Measurements from ENCODE around the gene SLC47A1.

SLC47A1 gene

GRCh38 chr17:19570544-19571062, 36.9 kb downstream of the SLC47A1 start:
- no peak for ATAC-seq

GRCh38 chr17:19573075-19573474, 39.4 kb downstream of the SLC47A1 start:
- no peak for TF ChIP-seq ZNF8 (CRISPR knock-in tag; IDR thresholded peaks at IDR 0.05)
- no peak for TF ChIP-seq OSR1 (CRISPR knock-in tag; IDR thresholded peaks at IDR 0.05)
- TF ChIP-seq ZNF70 (CRISPR knock-in tag; IDR thresholded peaks at IDR 0.05), result no peak
- TF ChIP-seq CSRNP3 (CRISPR knock-in tag; IDR thresholded peaks at IDR 0.05), result no peak
- TF ChIP-seq ESRRG (CRISPR knock-in tag; IDR thresholded peaks at IDR 0.05), result no peak
- TF ChIP-seq SNAI2 (CRISPR knock-in tag; IDR thresholded peaks at IDR 0.05), result no peak

More at GRCh38 chr17:19570544-19571062, 36.9 kb downstream of the SLC47A1 start:
- TF ChIP-seq CSRNP3 (CRISPR knock-in tag; IDR thresholded peaks at IDR 0.05), result no peak
- no peak for TF ChIP-seq ZFP3 (CRISPR knock-in tag; IDR thresholded peaks at IDR 0.05)
- no peak for TF ChIP-seq ESRRG (CRISPR knock-in tag; IDR thresholded peaks at IDR 0.05)
- TF ChIP-seq TOX (CRISPR knock-in tag; IDR thresholded peaks at IDR 0.05; ENCODE audit: borderline replicate concordance), result no peak
- TF ChIP-seq PPARA (CRISPR knock-in tag; IDR thresholded peaks at IDR 0.05; ENCODE audit: borderline replicate concordance), result no peak
- TF ChIP-seq ZNF565 (CRISPR knock-in tag; conservative IDR thresholded peaks at IDR 0.05; ENCODE audit: low read depth), result no peak
- TF ChIP-seq PATZ1 (CRISPR knock-in tag; IDR thresholded peaks at IDR 0.05; ENCODE audit: borderline replicate concordance), result no peak
- no peak for TF ChIP-seq SNAI2 (CRISPR knock-in tag; IDR thresholded peaks at IDR 0.05)
- no peak for TF ChIP-seq CSDC2 (CRISPR knock-in tag; IDR thresholded peaks at IDR 0.05)
- TF ChIP-seq ISL1 (CRISPR knock-in tag; IDR thresholded peaks at IDR 0.05), result no peak
- no peak for TF ChIP-seq GLIS3 (CRISPR knock-in tag; IDR thresholded peaks at IDR 0.05)
- TF ChIP-seq, protein P1, sequence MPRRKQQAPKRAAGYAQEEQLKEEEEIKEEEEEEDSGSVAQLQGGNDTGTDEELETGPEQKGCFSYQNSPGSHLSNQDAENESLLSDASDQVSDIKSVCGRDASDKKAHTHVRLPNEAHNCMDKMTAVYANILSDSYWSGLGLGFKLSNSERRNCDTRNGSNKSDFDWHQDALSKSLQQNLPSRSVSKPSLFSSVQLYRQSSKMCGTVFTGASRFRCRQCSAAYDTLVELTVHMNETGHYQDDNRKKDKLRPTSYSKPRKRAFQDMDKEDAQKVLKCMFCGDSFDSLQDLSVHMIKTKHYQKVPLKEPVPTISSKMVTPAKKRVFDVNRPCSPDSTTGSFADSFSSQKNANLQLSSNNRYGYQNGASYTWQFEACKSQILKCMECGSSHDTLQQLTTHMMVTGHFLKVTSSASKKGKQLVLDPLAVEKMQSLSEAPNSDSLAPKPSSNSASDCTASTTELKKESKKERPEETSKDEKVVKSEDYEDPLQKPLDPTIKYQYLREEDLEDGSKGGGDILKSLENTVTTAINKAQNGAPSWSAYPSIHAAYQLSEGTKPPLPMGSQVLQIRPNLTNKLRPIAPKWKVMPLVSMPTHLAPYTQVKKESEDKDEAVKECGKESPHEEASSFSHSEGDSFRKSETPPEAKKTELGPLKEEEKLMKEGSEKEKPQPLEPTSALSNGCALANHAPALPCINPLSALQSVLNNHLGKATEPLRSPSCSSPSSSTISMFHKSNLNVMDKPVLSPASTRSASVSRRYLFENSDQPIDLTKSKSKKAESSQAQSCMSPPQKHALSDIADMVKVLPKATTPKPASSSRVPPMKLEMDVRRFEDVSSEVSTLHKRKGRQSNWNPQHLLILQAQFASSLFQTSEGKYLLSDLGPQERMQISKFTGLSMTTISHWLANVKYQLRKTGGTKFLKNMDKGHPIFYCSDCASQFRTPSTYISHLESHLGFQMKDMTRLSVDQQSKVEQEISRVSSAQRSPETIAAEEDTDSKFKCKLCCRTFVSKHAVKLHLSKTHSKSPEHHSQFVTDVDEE (CRISPR knock-in tag; IDR thresholded peaks at IDR 0.05), result no peak
- TF ChIP-seq RARB (CRISPR knock-in tag; IDR thresholded peaks at IDR 0.05), result no peak
- no peak for TF ChIP-seq ZNF70 (CRISPR knock-in tag; IDR thresholded peaks at IDR 0.05)
- no peak for TF ChIP-seq BACH2 (CRISPR knock-in tag; IDR thresholded peaks at IDR 0.05; ENCODE audit: borderline replicate concordance)
- no peak for TF ChIP-seq ZFP30 (CRISPR knock-in tag; IDR thresholded peaks at IDR 0.05)

DNA sequence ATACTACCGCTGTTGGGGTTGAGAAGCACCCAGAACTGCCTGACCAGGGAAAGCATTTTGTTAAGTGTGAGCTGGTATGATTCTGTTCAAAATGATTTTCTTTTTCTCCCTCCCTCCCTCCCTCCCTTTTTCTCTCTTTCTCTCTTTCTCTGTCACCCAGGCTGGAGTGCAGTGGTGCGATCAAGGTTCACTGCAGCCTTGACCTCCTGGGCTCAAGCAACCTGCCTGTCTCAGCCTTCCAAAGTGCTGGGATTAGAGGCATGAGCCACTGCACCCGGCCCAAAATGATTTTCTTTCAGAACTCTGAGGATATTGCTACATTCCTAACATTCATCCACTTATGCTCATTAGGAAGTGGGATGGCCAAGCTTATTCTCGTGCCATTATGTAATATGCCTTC, 41.3 kb downstream of the SLC47A1 start:
- no peak for ATAC-seq
- TF ChIP-seq CSRNP3 (CRISPR knock-in tag; IDR thresholded peaks at IDR 0.05) (no peak), POU6F1 (CRISPR knock-in tag; IDR thresholded peaks at IDR 0.05; ENCODE audit: borderline replicate concordance, low read depth) (no peak), GLIS3 (CRISPR knock-in tag; IDR thresholded peaks at IDR 0.05) (no peak), ZNF565 (CRISPR knock-in tag; conservative IDR thresholded peaks at IDR 0.05; ENCODE audit: low read depth) (no peak), TOX (CRISPR knock-in tag; IDR thresholded peaks at IDR 0.05; ENCODE audit: borderline replicate concordance) (no peak), CSDC2 (CRISPR knock-in tag; IDR thresholded peaks at IDR 0.05) (no peak), ESRRG (CRISPR knock-in tag; IDR thresholded peaks at IDR 0.05) (no peak), PPARA (CRISPR knock-in tag; IDR thresholded peaks at IDR 0.05; ENCODE audit: borderline replicate concordance) (no peak), TCF4 (CRISPR knock-in tag; IDR thresholded peaks at IDR 0.05; ENCODE audit: borderline replicate concordance) (no peak), ZNF70 (CRISPR knock-in tag; IDR thresholded peaks at IDR 0.05) (no peak), ZFP30 (CRISPR knock-in tag; IDR thresholded peaks at IDR 0.05) (no peak)
- TF ChIP-seq, protein P1 (CRISPR knock-in tag; IDR thresholded peaks at IDR 0.05), result no peak

More at GRCh38 chr17:19573075-19573474, 39.4 kb downstream of the SLC47A1 start:
- no peak for ATAC-seq

Measured in SK-N-SH treated with all-trans-retinoic acid at 6 μM for 48 hours (cell line).